ENCODE data around the gene CD28.

- no peak for TF ChIP-seq CTCF (IDR thresholded peaks at IDR 0.05)
- no peak for TF ChIP-seq POLR2A (IDR thresholded peaks at IDR 0.05)
Measured at GRCh38 chr2:203739351-203739750, 32.9 kb downstream of the CD28 start.
